Activated CD8-positive, alpha-beta T cell treated with anti-CD3 and anti-CD28 coated beads for 36 hours (primary cell): ENCODE results near the gene NKD1. TPM values are rescaled to one million over a fixed set of nuclear protein-coding genes. Genes with fewer than 3 reads are reported as not detected.
A peak's percentile ranks its signal among the peaks of the same experiment; 100 is the strongest.

Experiments
- ATAC-seq: fragments of 200-7000 bp; cut with Tn5 transposase; one replicate; pipeline ENCODE4 v1.10.0; 2021; ENCODE audit warnings: mild to moderate bottlenecking, moderate library complexity
- CTCF ChIA-PET: fragments of 350-600 bp; sonication (Branson Sonifier 250); formaldehyde crosslinking; loops from one replicate; lab custom pipeline; 2021; ENCODE audit warnings: antibody characterized with exemption; lab: Charles Lee
- POLR2A ChIA-PET: fragments of 350-600 bp; sonication (Branson Sonifier 250); formaldehyde crosslinking; loops from one replicate; lab custom pipeline; 2021; ENCODE audit warnings: antibody characterized with exemption; lab: Charles Lee
- DNase-seq: peaks from one replicate; pipeline ENCODE4 v3.0.0-alpha.2; 2020
- H3K27ac Mint-ChIP-seq: one replicate; pipeline ENCODE4 v1.8.0; 2021; ENCODE audit warnings: mild to moderate bottlenecking, mixed read lengths
- H3K27me3 Mint-ChIP-seq: one replicate; pipeline ENCODE4 v1.8.0; 2021; ENCODE audit warnings: mixed read lengths
- H3K36me3 Mint-ChIP-seq: one replicate; pipeline ENCODE4 v1.8.0; 2021; ENCODE audit warnings: low read depth, mixed read lengths
- H3K4me1 Mint-ChIP-seq: one replicate; pipeline ENCODE4 v1.8.0; 2021; ENCODE audit warnings: low read depth, mixed read lengths
- H3K4me3 Mint-ChIP-seq: one replicate; pipeline ENCODE4 v1.8.0; 2021; ENCODE audit warnings: mild to moderate bottlenecking, moderate library complexity, mixed read lengths
- H3K9me3 Mint-ChIP-seq: one replicate; pipeline ENCODE4 v1.8.0; 2021; ENCODE audit warnings: mixed read lengths
- CTCF ChIP-seq: fragments of 200-600 bp; IDR thresholded peaks from one replicate; pipeline ENCODE4 v1.8.0; 2022; ENCODE audit warnings: antibody characterized with exemption, mild to moderate bottlenecking
- intact Hi-C: fragments of 100-400 bp; cut with micrococcal nuclease; formaldehyde crosslinking; loops from one replicate; pipeline ENCODE4 v1.10.0; 2022
- total RNA-seq, 2 experiments: library from RNA; stranded (reverse); gene quantifications; one replicate each; pipeline ENCODE4 v1.2.3, GENCODE V29; 2021

NKD1 gene
- total RNA-seq, 2 experiments from 2014 or later = 1.9 to 3.6 TPM

- no peaks in the 10 kb centered on the region for H3K9me3 Mint-ChIP-seq
- ChIA-PET POLR2A (no interaction called here), CTCF (interaction anchor here (0.8 to 2.0 kb wide), 2 partner anchors 64 to 204 kb away, joined by 3 to 8 read pairs; no protein-coding TSS in a partner anchor)
- H3K4me3 Mint-ChIP-seq = no peak overlapping the region
- no peak overlapping the region for H3K27ac Mint-ChIP-seq
- H3K36me3 Mint-ChIP-seq = no peaks in the 10 kb centered on the region
- DNase-seq (peak; percentile 36), ATAC-seq (peak; percentile 61)
- intact Hi-C loops = no loop called here
- no peak for TF ChIP-seq CTCF
- no peaks in the 10 kb centered on the region for H3K27me3 Mint-ChIP-seq
- H3K4me1 Mint-ChIP-seq = peaks cover 34% of the 10 kb centered on the region
Observed at GRCh38 chr16:50602531-50603205, 54.5 kb downstream of the NKD1 start.

- POLR2A ChIA-PET = no interaction called here
Observed at GRCh38 chr16:50603206-50604064, 55.2 kb downstream of the NKD1 start.

GRCh38 chr16:50604065-50604418 is 55.8 kb downstream of the NKD1 start:
- peaks cover 34% of the 10 kb centered on the region for H3K4me1 Mint-ChIP-seq
- intact Hi-C loops = no loop called here
- DNase-seq (no peak), ATAC-seq (no peak)
- no peaks in the 10 kb centered on the region for H3K27me3 Mint-ChIP-seq
- H3K9me3 Mint-ChIP-seq = no peaks in the 10 kb centered on the region
- no peak overlapping the region for H3K27ac Mint-ChIP-seq
- POLR2A ChIA-PET = no interaction called here
- H3K4me3 Mint-ChIP-seq = no peak overlapping the region
- no peaks in the 10 kb centered on the region for H3K36me3 Mint-ChIP-seq
- TF ChIP-seq CTCF = no peak
- CTCF ChIA-PET = interaction anchor here (2.0 kb wide), 1 partner anchor 202 kb away, joined by 8 read pairs; no protein-coding TSS in a partner anchor

More at GRCh38 chr16:50603206-50604064, 55.2 kb downstream of the NKD1 start:
- Mint-ChIP-seq H3K27ac (no peak overlapping the region), H3K4me3 (no peak overlapping the region), H3K27me3 (no peaks in the 10 kb centered on the region), H3K36me3 (no peaks in the 10 kb centered on the region), H3K4me1 (peaks cover 34% of the 10 kb centered on the region), H3K9me3 (no peaks in the 10 kb centered on the region)
- CTCF ChIA-PET = interaction anchor here (0.8 to 2.0 kb wide), 2 partner anchors 63 to 203 kb away, joined by 3 to 8 read pairs; no protein-coding TSS in a partner anchor
- intact Hi-C loops = no loop called here
- ATAC-seq (no peak), DNase-seq (no peak)
- TF ChIP-seq CTCF = no peak

- intact Hi-C loops = no loop called here
- ChIA-PET POLR2A (no interaction called here), CTCF (no interaction called here)
- no peak overlapping the region for H3K27ac Mint-ChIP-seq
- H3K4me3 Mint-ChIP-seq = no peak overlapping the region
- DNase-seq (no peak), ATAC-seq (no peak)
- no peaks in the 10 kb centered on the region for H3K27me3 Mint-ChIP-seq
- peaks cover 29% of the 10 kb centered on the region for H3K4me1 Mint-ChIP-seq
- no peaks in the 10 kb centered on the region for H3K36me3 Mint-ChIP-seq
- no peak for TF ChIP-seq CTCF
- H3K9me3 Mint-ChIP-seq = no peaks in the 10 kb centered on the region
Observed at GRCh38 chr16:50604610-50605009, 56.4 kb downstream of the NKD1 start.
